ENCODE results near the gene TUNAR.

The TUNAR gene

GRCh38 chr14:95875831-95876760 lies 536 bp upstream of the TUNAR start:
- DNase-seq, result no peak

- DNase-seq, result no peak
Measured at GRCh38 chr14:95877633-95878032, 1.0 kb downstream of the TUNAR start.

GRCh38 chr14:95884377-95884776 lies 7.7 kb downstream of the TUNAR start:
- DNase-seq, result no peak

- no peak for DNase-seq
Measured at GRCh38 chr14:95885278-95885677, 8.6 kb downstream of the TUNAR start.

GRCh38 chr14:95885866-95886265 lies 9.2 kb downstream of the TUNAR start:
- DNase-seq, result no peak

- DNase-seq, result no peak
Measured at GRCh38 chr14:95886366-95887056, 9.9 kb downstream of the TUNAR start.

GRCh38 chr14:95887351-95887750 lies 10.7 kb downstream of the TUNAR start:
- no peak for DNase-seq

- DNase-seq, result no peak
Measured at GRCh38 chr14:95889236-95889979, 12.8 kb downstream of the TUNAR start.

GRCh38 chr14:95891742-95892141 lies 15.1 kb downstream of the TUNAR start:
- DNase-seq, result no peak

GRCh38 chr14:95892142-95892541 lies 15.5 kb downstream of the TUNAR start:
- DNase-seq, result no peak

GRCh38 chr14:95895720-95896119 lies 19.1 kb downstream of the TUNAR start:
- no peak for DNase-seq

- no peak for DNase-seq
Measured at GRCh38 chr14:95896498-95897135, 20.0 kb downstream of the TUNAR start.

- DNase-seq, result no peak
Measured at GRCh38 chr14:95897280-95897679, 20.6 kb downstream of the TUNAR start.

- no peak for DNase-seq
Measured at GRCh38 chr14:95901054-95901453, 24.4 kb downstream of the TUNAR start.

- no peak for DNase-seq
Measured at GRCh38 chr14:95902273-95902826, 25.7 kb downstream of the TUNAR start.

- no peak for DNase-seq
Measured at GRCh38 chr14:95903165-95903564, 26.5 kb downstream of the TUNAR start.

- no peak for DNase-seq
Measured at GRCh38 chr14:95903616-95904107, 27.0 kb downstream of the TUNAR start.

GRCh38 chr14:95906591-95906990 lies 30.0 kb downstream of the TUNAR start:
- no peak for DNase-seq

GRCh38 chr14:95910628-95911027 lies 34.0 kb downstream of the TUNAR start:
- no peak for DNase-seq

GRCh38 chr14:95911456-95911855 lies 34.8 kb downstream of the TUNAR start:
- no peak for DNase-seq

- no peak for DNase-seq
Measured at GRCh38 chr14:95915330-95915729, 38.7 kb downstream of the TUNAR start.

- DNase-seq, result no peak
Measured at GRCh38 chr14:95918466-95918865, 41.8 kb downstream of the TUNAR start.
